ENCODE results near the gene MXD4.

The MXD4 gene

DNA sequence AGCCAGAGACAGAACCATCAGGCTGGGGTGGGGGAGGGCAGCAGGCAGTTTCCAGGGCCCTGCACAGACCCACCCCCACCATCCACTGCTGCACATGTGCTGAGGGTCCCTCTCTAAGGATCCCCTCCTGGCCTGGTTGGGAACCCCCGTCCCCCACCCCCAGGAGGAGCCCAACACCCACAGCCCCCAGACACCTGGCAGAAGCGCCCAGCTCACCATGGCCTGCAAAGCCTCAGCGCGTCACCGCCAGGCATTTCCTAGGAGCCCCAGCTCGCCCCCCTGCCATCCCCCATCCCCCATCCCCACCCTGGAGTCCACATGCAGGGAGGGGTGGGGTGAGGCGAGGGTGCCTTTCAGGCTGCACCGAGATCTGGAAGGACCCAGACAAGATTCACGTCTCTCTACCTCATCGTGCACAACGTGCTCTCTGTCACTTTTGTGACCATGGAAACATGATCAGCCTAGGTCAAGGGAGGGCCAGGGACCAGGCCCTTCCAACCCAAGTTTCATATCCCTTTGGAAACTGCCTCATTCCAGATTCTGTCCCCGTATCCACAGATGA lies 9.3 kb downstream of the MXD4 start:
- no peak for DNase-seq (ENCODE audit: extremely low read depth in 1 of 2, low read depth in 1 of 2)

- no peak for DNase-seq (ENCODE audit: extremely low read depth in 1 of 2, low read depth in 1 of 2)
Measured at GRCh38 chr4:2251795-2252529, 9.9 kb downstream of the MXD4 start.

- no peak for DNase-seq (ENCODE audit: extremely low read depth in 1 of 2, low read depth in 1 of 2)
Measured at GRCh38 chr4:2251073-2251794, 10.7 kb downstream of the MXD4 start.

GRCh38 chr4:2250357-2251072 lies 11.4 kb downstream of the MXD4 start:
- DNase-seq (ENCODE audit: extremely low read depth in 1 of 2, low read depth in 1 of 2) = no peak

DNA sequence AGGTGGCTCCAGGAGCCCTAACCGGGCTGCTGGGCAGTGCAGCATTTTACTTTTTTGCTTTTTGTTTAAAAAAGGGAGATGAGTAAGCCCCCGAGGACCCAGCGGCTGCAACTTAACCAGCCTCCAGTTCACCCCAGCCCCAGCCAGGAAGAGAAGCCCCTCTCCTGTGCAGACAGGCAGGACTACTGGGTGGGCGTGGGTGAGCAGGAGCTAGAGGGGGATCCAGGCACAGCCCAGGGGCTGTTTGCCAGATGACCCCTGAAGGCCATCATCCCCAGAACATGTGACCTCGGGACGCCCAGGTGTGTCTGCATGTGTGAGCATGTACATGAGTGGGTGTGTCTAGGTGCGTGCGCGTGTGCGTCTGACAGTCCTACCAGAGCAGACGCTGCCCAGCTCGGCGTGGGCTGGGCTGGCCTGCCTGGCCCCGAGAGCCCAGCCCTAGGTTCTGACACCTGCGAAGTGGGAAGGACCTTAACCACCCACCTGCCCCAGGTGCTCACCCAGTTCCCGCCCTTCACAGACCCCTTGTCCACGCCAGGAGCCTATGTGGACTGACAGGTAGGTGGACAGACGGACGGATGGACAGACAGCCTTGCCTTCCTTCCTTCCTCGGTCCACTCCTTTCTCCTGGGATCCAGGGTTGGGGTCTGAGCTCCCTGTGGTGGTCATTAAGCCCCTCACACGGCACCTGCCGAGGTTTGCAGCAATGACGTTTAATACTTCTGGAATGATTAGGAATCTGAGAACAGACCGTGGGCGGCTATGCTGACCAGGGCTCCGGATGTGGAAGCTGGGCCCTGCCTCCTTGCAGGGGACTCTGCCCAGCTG lies 12.2 kb downstream of the MXD4 start:
- DNase-seq (ENCODE audit: extremely low read depth in 1 of 2, low read depth in 1 of 2) = no peak

GRCh38 chr4:2248821-2249261 lies 13.1 kb downstream of the MXD4 start:
- DNase-seq (ENCODE audit: extremely low read depth in 1 of 2, low read depth in 1 of 2) = no peak

DNA sequence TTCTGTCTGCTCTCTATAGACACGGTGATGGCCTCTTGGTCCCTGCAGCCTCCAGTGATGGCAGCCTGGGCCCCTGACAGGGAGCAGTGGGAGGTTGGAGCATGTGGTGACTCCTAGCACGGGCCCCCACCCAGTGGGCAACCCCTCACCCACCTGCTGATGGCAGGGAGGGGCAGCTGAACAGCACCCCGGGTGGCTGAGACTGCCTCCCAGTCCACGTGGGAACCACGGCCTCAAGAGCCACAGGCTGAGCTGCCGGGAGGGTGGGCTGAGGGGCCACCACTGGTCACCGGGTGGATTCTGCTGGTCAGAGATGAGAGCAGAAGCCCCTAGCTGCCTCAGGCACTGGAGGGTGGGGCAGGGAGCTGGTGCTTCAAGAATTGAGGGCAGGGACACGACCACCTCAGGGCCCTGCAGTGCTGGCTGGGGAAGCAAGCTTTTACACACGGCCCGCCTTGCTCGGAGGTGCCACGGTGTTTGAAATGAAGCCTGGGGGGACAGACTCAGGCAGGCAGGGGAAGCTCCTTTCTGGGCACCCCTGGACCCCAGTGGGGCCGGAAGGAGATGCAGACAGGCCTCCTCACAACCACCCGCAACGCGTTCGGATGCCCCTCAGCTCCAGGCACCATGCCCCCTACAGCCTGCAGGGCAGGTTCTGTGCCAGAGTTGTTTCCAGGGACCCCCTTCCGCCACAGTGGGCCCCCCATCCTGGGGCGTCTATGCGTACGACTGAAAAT lies 13.7 kb downstream of the MXD4 start:
- no peak for DNase-seq (ENCODE audit: extremely low read depth in 1 of 2, low read depth in 1 of 2)

DNA sequence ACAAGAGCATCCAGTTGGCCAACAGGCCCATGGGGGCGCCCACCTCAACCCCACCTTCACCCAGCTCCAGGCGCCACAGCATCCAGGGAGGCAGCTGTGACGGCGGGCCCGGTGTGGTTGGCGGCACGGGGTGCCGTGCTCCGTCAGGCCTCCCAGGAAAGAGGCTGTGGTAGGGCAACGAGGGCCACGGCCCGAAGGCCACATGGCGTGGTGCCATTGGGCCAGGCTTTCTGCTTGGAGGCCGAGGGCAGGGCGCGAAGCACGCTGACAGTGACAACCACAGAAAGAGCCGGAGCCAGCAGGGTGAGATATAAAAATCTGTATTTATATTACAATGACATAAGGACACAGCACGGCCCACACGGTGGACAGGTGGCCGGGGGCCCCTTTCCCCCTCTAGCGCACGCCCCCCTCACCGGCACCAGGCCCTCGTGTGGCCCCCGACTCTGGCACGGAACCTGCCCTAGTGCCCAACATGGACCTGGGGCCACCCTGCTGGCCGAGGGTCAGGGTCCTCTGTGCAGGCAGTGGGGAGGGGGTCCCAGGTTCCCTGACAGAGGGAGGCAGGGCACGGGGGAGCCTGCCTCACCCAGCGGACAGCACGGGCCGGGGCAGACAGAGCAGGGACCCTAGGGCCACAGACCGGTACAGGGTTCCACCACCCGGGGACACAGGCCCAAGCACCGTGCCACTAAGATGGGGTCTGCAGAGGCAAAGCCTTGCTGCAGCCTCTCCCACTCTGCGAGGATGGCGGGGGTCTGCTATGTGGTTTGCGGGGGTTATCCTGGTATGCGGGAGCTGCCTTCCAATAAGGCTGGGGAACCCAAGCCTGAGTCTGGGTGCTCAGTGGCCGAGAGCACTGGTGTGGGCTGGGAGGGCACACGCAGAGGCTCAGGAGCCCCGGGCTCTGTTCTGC lies 14.5 kb downstream of the MXD4 start:
- no peak for DNase-seq (ENCODE audit: extremely low read depth in 1 of 2, low read depth in 1 of 2)

DNA sequence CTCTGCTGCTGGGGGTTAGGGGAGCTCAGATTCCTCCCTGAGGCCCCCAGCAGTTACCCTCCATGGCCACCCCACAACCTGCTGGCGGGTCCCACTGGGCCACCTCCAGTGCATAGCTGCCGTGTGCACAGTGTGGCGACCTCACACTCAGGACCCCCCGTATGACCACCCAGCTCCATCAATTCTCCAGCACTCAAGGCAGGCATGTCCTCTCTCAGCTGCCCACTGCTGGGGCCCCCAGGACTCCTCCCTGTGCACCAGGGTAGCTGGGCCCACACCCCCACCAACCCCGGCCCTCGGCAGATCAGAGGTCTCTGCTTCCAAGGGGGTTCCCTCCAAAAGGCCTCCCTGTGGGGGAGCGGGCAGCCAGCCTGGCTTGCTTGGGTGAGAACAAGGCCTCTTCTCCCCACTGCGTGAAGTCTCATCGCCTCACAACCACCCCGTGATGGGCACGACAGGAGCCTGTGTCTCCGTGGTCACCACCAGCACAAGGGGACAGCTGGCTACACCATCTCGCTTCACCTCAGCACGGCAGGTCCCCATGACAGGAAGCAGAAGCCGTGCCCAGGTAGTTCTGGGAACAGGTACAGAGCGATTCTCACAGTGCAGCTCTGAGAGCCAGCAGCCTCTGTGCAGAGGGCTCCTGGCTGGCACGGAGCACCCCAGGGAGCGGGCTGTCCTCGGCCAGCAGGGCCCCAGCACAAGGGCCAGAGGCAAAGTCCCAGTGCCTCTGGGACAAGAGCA lies 15.4 kb downstream of the MXD4 start:
- DNase-seq (ENCODE audit: extremely low read depth in 1 of 2, low read depth in 1 of 2) = no peak

DNA sequence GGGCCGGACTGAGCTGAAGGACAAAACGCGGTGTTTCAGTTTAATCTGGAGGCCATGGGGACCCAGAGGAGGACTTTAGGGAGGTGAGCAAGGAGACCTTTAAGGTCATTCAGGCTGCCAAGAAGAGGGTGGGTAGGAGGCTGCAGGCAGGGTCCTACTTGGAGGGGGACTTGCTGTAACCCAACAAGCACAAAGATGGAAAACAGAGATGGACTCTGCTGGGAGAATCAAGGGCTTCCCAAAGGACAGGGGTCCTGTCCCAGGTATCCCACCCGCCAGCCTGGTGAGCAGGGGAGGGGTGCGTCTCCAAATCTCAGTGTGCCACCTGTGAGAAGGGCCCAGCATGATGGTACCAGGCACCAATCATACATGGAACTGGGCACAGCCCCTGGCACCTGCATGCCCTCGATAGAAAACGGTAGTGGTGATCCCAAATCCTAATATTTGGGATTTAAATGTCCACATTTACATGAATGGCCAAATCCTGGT lies 16.1 kb downstream of the MXD4 start:
- no peak for DNase-seq (ENCODE audit: extremely low read depth in 1 of 2, low read depth in 1 of 2)

- DNase-seq (ENCODE audit: extremely low read depth in 1 of 2, low read depth in 1 of 2) = no peak
Measured at GRCh38 chr4:2245057-2245786, 16.7 kb downstream of the MXD4 start.

DNA sequence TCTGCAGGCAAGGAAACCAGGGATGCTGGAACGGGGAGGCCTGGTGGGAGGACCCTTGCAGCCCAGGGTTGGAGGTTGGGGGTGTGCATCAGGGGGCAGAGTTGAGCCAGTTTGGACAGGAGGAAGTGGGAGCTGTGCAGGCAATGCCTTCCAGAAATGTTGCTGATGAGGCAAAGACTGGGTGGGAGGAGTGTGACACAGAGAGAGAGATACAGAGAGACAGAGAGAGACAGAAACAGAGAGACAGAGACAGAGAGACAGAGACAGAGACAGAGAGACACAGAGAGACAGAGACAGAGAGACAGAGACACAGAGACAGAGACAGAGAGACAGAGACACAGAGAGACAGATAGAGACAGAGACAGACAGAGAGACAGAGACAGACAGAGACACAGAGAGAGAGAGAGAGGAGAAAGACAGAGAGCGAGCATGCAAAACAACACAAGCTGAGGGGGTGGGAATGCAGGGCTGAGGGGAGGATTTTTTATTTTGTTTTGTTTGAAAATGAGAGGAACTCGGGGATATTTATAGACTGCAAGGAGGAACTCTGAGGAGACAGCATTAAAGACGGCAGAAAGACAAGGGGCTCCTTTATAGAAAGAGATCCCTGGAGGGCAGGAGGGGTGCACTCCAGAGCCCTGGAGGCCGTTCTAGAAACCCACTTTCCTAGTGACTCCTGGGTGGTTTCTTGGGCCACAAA lies 18.1 kb downstream of the MXD4 start:
- DNase-seq (ENCODE audit: extremely low read depth in 1 of 2, low read depth in 1 of 2) = no peak

DNA sequence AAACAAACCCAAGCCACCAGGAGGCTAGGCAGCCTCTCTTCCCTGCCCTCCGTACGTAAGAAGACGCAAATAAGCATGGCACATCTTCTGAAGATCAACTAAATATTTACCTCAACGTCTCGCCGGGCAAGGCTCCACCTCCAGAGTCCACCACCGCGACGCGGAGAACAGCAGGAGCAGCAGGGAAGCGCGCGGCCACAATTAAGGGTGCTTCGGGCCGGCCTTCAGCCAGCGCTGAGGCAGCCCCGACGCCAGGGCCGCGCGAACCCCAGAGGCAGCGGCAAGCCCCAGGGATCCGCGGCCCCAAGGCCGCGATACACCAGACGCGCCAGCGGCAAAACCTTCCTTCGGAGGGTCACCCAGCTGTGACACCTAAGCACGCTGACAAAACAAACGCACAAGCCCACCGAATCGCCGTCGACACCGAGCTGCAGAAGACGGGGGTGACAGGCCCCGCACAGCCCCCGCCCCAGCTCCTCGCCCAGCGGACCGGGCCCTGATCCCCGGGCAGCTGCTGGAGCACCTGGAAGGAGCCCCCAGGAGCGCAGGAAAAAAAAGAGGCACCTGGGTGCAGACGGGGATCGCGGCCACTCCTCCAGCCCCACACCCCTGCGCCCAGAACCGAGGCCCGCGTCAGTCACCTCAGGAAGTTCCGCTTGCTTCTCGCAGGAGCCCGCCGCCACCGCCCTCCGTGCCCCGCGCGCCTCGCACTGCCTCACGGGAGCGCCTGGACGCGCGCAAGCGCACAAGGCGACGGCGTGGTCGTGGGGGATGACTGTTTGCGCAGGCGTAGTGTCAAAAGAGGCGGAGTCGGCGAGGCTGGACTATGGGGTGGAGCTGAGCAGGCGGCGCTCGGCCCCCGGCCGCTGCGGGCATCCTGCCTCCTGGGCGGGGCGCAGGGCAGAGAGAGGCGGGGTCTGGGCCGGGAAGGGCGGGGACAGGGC lies 20.2 kb downstream of the MXD4 start, which contains the start of the genes HAUS3 and POLN:
TSS of gene HAUS3 (minus strand) at position 712 of the 944 bp plus-strand sequence. CDS start 1,175 bp downstream, outside the sequence.
TSS of gene POLN (minus strand) at position 712 of the 944 bp plus-strand sequence. CDS start 12,890 bp downstream, outside the sequence.
- DNase-seq (ENCODE audit: extremely low read depth in 1 of 2, low read depth in 1 of 2) = peak; percentile 97 to 98

- no peak for DNase-seq (ENCODE audit: extremely low read depth in 1 of 2, low read depth in 1 of 2)
Measured at GRCh38 chr4:2241003-2241402, 20.9 kb downstream of the MXD4 start.

DNA sequence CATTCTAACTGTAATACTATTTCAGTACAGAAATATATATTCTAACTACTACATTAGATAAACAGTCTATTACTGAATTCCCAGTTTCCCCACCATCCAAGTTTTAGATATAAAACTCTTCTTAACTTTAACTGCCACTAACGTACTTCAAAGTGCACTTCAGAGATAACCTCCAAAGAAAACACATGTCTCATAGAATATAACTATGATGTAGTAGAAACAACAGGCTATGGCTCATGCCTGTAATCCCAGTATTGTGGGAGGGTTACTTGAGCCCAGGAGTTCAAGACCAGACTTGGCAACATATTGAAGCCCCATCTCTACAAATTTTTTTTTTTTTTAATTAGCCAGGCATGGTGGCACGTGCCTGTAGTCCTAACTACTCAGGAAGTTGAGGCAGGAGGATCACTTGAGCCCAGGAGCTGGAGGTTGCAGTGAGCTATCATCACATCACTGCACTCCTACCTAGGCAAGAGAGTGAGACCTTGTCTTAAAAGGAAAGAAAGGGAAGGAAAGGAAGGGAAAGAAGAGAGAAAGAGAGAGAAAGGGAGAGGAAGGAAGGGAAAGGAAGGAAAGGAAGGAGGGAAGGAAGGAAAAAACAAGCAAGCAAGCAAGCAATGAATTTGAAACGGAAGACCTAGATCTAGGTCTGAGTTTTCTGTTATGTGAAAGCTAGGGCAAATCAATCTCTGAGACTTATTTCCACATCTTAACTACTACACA lies 24.8 kb downstream of the MXD4 start:
- DNase-seq (ENCODE audit: extremely low read depth in 1 of 2, low read depth in 1 of 2) = no peak
